HepG2 (cell line): ENCODE data around the gene RPS25. TPM values are rescaled to one million over a fixed set of nuclear protein-coding genes. Genes with fewer than 3 reads are reported as not detected.

Source experiments
- ATF7 ChIP-seq, 2 experiments: fragments of 450-650 bp in 1 of 2; sonication (generic) in 1 of 2; formaldehyde crosslinking in 1 of 2; IDR thresholded peaks; 2 replicates each; pipeline versions ENCODE4 v1.4.0 to v1.6.1; 2016 to 2020; ENCODE audit warnings: antibody characterized with exemption in 1 of 2, mild to moderate bottlenecking in 1 of 2, missing genetic modification reagents in 1 of 2
- ELF3 ChIP-seq: IDR thresholded peaks from 2 replicates; pipeline ENCODE4 v1.6.1; 2016; ENCODE audit warnings: missing genetic modification reagents, missing compliant biosample characterization
- IKZF4 ChIP-seq: sonication (generic); formaldehyde crosslinking; IDR thresholded peaks from 2 replicates; pipeline ENCODE4 v1.5.1; 2020; ENCODE audit warnings: borderline replicate concordance, mild to moderate bottlenecking, low read depth, missing genetic modification reagents; ENCODE audit errors: not compliant biosample characterization
- NONO ChIP-seq, 2 experiments: fragments of 450-650 bp in 1 of 2; sonication (generic) in 1 of 2; formaldehyde crosslinking in 1 of 2; IDR thresholded peaks in 1 of 2; conservative IDR thresholded peaks in 1 of 2; 2 replicates each; pipeline versions ENCODE4 v1.6.1 to v1.8.0; 2017 to 2022; ENCODE audit warnings: mild to moderate bottlenecking in 1 of 2, missing genetic modification reagents in 1 of 2, moderate library complexity in 1 of 2
- SRY ChIP-seq: sonication (generic); formaldehyde crosslinking; IDR thresholded peaks from 2 replicates; pipeline ENCODE4 v1.8.0; 2022; ENCODE audit warnings: mild to moderate bottlenecking, missing genetic modification reagents
- TEAD3 ChIP-seq: optimal IDR thresholded peaks from 2 replicates; pipeline ENCODE3; 2016; ENCODE audit warnings: borderline replicate concordance
- YEATS2 ChIP-seq: sonication (generic); formaldehyde crosslinking; IDR thresholded peaks from 2 replicates; pipeline ENCODE4 v1.4.0; 2020; ENCODE audit warnings: missing genetic modification reagents, borderline replicate concordance
- ZKSCAN8 ChIP-seq: IDR thresholded peaks from 2 replicates; pipeline ENCODE4 v1.6.1; 2016; ENCODE audit warnings: borderline replicate concordance, missing genetic modification reagents, missing compliant biosample characterization
- ZMYM2 ChIP-seq: sonication (generic); formaldehyde crosslinking; IDR thresholded peaks from 2 replicates; pipeline ENCODE4 v1.8.0; 2022; ENCODE audit warnings: mild to moderate bottlenecking, missing genetic modification reagents
- ZNF597 ChIP-seq: sonication (generic); formaldehyde crosslinking; IDR thresholded peaks from 2 replicates; pipeline ENCODE4 v1.5.0; 2020; ENCODE audit warnings: missing genetic modification reagents
- ZNF782 ChIP-seq: sonication (generic); formaldehyde crosslinking; IDR thresholded peaks from 2 replicates; pipeline ENCODE4 v1.4.0; 2020; ENCODE audit warnings: missing genetic modification reagents, mild to moderate bottlenecking, borderline replicate concordance
- ZNF883 ChIP-seq: sonication (generic); formaldehyde crosslinking; IDR thresholded peaks from 2 replicates; pipeline ENCODE4 v1.5.1; 2020; ENCODE audit warnings: mild to moderate bottlenecking, missing genetic modification reagents; ENCODE audit errors: not compliant biosample characterization
- ZSCAN25 ChIP-seq: sonication (generic); formaldehyde crosslinking; IDR thresholded peaks from 2 replicates; pipeline ENCODE4 v1.8.0; 2022; ENCODE audit warnings: mild to moderate bottlenecking, missing genetic modification reagents
- polyA plus RNA-seq, 8 experiments: library from polyadenylated mRNA; depleted of rRNA in 3 of 8; stranded (reverse) in 7 of 8; unstranded in 1 of 8; fragments of >200 nt; fragmentation: Illumina TruSeq in 4 of 8; extraction: Trizol in 4 of 8; gene quantifications; 2 replicates each; pipeline versions ENCODE4 v1.2.1 to v1.2.3, GENCODE V29; 2011 to 2016; ENCODE audit warnings: low read depth in 4 of 8, missing spikeins in 1 of 8, mixed read lengths in 1 of 8; ENCODE audit not compliant: insufficient read depth in 1 of 8
- total RNA-seq, 5 experiments: library from RNA; depleted of rRNA; stranded (reverse); fragments of >200 nt; fragmentation: Illumina TruSeq; extraction: Trizol; gene quantifications; 2 replicates each; pipeline ENCODE4 v1.2.3, GENCODE V29; 2016; ENCODE audit warnings: low read depth in 1 of 5
- TF ChIP-seq, protein P1 (sequence below): sonication (generic); formaldehyde crosslinking; IDR thresholded peaks from 2 replicates; pipeline ENCODE4 v1.4.0; 2020; ENCODE audit warnings: missing genetic modification reagents
- TF ChIP-seq, protein P2 (sequence below): sonication (generic); formaldehyde crosslinking; conservative IDR thresholded peaks from 2 replicates; pipeline ENCODE4 v1.4.0; 2020; ENCODE audit warnings: missing genetic modification reagents
- TF ChIP-seq, protein P3 (sequence below): sonication (generic); formaldehyde crosslinking; IDR thresholded peaks from 2 replicates; pipeline ENCODE4 v1.9.0; 2021; ENCODE audit warnings: missing genetic modification reagents, borderline replicate concordance
- TF ChIP-seq, protein P4 (sequence below): sonication (generic); formaldehyde crosslinking; IDR thresholded peaks from 2 replicates; pipeline ENCODE4 v1.8.1; 2023; ENCODE audit warnings: missing genetic modification reagents, inconsistent platforms, borderline replicate concordance

RPS25 gene
- total and polyA plus RNA-seq, 2 of the 13 experiments (the other 11 are each of a cell fraction or from before 2014, with no cell fraction given) = 839 to 1,415 TPM

DNA sequence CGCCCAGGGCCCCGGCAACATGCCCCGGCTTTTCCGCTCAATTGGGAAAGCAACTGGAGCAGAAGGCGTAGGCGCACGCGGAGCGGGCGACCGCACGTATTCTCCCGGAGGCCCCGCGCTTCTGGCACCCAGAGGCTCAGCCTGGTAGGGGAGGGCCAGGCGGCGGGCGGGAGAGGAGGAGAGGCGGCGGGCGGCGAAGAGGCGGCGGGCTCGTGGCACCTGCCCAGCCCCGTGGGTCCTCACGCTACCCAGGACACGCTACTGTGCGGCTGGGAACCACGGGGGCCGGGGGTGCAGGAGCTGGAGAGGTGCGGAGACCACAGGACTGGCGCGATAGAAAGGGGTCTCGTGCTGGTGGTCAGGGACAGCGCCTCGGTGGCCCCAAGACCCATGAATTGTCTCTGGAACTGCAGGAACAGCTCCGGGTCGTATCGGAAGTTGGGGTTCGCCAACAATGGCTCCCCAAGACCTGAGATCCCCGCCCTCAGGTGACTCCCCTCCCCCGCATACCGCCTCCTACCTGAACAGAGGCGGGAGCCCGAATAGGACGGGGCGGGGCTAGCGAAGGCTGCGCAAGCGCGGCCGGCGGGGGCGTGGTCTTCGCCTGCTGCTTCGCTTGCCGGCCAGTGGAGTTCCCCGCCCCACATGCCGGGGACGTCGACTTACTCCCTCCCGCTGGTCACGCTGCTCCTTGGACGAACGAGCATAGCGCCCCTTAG lies 12.3 kb upstream of the RPS25 start, which contains the start of gene SLC37A4 (continued):
- TF ChIP-seq SRY (CRISPR knock-in tag) (peak; percentile 44; the same call in 1 of the 2 replicates), IKZF4 (peak; percentile 29), ZNF782 (CRISPR knock-in tag) (0 out of 2 replicates have a peak, but pooled peaks have one; percentile 48), ZNF883 (CRISPR knock-in tag) (peak; percentile 76), TEAD3 (CRISPR knock-in tag) (peak; percentile 95), YEATS2 (CRISPR knock-in tag) (peak; percentile 91), NONO (IDR thresholded peaks at IDR 0.05) (no peak), NONO (CRISPR knock-in tag; conservative IDR thresholded peaks at IDR 0.05) (peak; percentile 78), ZNF597 (CRISPR knock-in tag) (no peak), ATF7 (IDR thresholded peaks at IDR 0.05) (no peak), ATF7 (CRISPR knock-in tag; IDR thresholded peaks at IDR 0.05) (no peak), ZSCAN25 (peak; percentile 55; the same call in 1 of the 2 replicates), ZKSCAN8 (CRISPR knock-in tag) (peak; percentile 77; the same call in 1 of the 2 replicates), ZMYM2 (peak; percentile 77), ELF3 (CRISPR knock-in tag) (peak; percentile 85)
- TF ChIP-seq, protein P1, sequence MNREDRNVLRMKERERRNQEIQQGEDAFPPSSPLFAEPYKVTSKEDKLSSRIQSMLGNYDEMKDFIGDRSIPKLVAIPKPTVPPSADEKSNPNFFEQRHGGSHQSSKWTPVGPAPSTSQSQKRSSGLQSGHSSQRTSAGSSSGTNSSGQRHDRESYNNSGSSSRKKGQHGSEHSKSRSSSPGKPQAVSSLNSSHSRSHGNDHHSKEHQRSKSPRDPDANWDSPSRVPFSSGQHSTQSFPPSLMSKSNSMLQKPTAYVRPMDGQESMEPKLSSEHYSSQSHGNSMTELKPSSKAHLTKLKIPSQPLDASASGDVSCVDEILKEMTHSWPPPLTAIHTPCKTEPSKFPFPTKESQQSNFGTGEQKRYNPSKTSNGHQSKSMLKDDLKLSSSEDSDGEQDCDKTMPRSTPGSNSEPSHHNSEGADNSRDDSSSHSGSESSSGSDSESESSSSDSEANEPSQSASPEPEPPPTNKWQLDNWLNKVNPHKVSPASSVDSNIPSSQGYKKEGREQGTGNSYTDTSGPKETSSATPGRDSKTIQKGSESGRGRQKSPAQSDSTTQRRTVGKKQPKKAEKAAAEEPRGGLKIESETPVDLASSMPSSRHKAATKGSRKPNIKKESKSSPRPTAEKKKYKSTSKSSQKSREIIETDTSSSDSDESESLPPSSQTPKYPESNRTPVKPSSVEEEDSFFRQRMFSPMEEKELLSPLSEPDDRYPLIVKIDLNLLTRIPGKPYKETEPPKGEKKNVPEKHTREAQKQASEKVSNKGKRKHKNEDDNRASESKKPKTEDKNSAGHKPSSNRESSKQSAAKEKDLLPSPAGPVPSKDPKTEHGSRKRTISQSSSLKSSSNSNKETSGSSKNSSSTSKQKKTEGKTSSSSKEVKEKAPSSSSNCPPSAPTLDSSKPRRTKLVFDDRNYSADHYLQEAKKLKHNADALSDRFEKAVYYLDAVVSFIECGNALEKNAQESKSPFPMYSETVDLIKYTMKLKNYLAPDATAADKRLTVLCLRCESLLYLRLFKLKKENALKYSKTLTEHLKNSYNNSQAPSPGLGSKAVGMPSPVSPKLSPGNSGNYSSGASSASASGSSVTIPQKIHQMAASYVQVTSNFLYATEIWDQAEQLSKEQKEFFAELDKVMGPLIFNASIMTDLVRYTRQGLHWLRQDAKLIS = no peak
- TF ChIP-seq, protein P2, sequence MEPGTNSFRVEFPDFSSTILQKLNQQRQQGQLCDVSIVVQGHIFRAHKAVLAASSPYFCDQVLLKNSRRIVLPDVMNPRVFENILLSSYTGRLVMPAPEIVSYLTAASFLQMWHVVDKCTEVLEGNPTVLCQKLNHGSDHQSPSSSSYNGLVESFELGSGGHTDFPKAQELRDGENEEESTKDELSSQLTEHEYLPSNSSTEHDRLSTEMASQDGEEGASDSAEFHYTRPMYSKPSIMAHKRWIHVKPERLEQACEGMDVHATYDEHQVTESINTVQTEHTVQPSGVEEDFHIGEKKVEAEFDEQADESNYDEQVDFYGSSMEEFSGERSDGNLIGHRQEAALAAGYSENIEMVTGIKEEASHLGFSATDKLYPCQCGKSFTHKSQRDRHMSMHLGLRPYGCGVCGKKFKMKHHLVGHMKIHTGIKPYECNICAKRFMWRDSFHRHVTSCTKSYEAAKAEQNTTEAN (CRISPR knock-in tag) = peak; percentile 73; the same call in 1 of the 2 replicates
- TF ChIP-seq, protein P3, sequence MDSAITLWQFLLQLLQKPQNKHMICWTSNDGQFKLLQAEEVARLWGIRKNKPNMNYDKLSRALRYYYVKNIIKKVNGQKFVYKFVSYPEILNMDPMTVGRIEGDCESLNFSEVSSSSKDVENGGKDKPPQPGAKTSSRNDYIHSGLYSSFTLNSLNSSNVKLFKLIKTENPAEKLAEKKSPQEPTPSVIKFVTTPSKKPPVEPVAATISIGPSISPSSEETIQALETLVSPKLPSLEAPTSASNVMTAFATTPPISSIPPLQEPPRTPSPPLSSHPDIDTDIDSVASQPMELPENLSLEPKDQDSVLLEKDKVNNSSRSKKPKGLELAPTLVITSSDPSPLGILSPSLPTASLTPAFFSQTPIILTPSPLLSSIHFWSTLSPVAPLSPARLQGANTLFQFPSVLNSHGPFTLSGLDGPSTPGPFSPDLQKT = no peak
- TF ChIP-seq, protein P4, sequence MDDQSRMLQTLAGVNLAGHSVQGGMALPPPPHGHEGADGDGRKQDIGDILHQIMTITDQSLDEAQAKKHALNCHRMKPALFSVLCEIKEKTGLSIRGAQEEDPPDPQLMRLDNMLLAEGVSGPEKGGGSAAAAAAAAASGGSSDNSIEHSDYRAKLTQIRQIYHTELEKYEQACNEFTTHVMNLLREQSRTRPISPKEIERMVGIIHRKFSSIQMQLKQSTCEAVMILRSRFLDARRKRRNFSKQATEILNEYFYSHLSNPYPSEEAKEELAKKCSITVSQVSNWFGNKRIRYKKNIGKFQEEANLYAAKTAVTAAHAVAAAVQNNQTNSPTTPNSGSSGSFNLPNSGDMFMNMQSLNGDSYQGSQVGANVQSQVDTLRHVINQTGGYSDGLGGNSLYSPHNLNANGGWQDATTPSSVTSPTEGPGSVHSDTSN = no peak
